ENCODE results near the gene EFHC1.

Gene EFHC1

GRCh38 chr6:52540286-52540902 lies 120.3 kb downstream of the EFHC1 start:
- no peak for DNase-seq (ENCODE audit: low spot score in 2 of 2)
- H3K27ac Mint-ChIP-seq, result no peak overlapping the region

GRCh38 chr6:52541135-52541534 lies 121.0 kb downstream of the EFHC1 start:
- H3K9me3 Mint-ChIP-seq, result no peaks in the 10 kb centered on the region
- H3K4me1 Mint-ChIP-seq, result peaks cover 46% of the 10 kb centered on the region
- H3K27ac Mint-ChIP-seq, result peak overlapping the region; percentile 35
- H3K4me3 Mint-ChIP-seq, result no peak overlapping the region
- ATAC-seq (no peak), DNase-seq (ENCODE audit: low spot score in 2 of 2) (no peak)
- no peaks in the 10 kb centered on the region for H3K36me3 Mint-ChIP-seq

More at GRCh38 chr6:52540286-52540902, 120.3 kb downstream of the EFHC1 start:
- H3K9me3 Mint-ChIP-seq, result no peaks in the 10 kb centered on the region
- H3K4me3 Mint-ChIP-seq, result no peak overlapping the region
- H3K36me3 Mint-ChIP-seq, result no peaks in the 10 kb centered on the region
- peaks cover 44% of the 10 kb centered on the region for H3K4me1 Mint-ChIP-seq
- ATAC-seq, result no peak

DNA sequence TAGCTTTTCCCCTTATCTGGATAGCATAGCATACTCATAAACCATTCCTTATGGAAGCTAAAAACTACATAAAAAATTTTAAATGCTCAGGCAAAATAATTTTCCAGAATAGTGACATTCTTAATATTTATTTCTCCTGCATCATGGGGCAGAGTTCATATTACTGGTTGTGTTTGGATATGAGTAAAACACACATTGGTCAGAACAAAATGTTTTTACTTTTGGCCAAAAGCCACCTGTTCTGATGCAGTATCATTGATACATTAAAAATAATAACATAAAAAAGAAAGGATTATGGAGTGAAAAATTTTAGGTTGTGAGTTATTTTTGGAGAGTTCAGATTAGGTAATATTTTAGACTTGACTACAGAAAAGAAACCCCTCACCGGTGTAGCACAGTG lies 123.1 kb downstream of the EFHC1 start:
- no peaks in the 10 kb centered on the region for H3K36me3 Mint-ChIP-seq
- peaks cover 41% of the 10 kb centered on the region for H3K4me1 Mint-ChIP-seq
- H3K4me3 Mint-ChIP-seq, result no peak overlapping the region
- ATAC-seq, result no peak
- no peaks in the 10 kb centered on the region for H3K9me3 Mint-ChIP-seq
- no peak for DNase-seq (ENCODE audit: low spot score in 2 of 2)
- H3K27ac Mint-ChIP-seq, result no peak overlapping the region

- no peaks in the 10 kb centered on the region for H3K9me3 Mint-ChIP-seq
- H3K4me1 Mint-ChIP-seq, result peaks cover 40% of the 10 kb centered on the region
- H3K36me3 Mint-ChIP-seq, result no peaks in the 10 kb centered on the region
- DNase-seq (ENCODE audit: low spot score in 2 of 2) (no peak), ATAC-seq (peak; percentile 55)
- H3K27ac Mint-ChIP-seq, result no peak overlapping the region
- no peak overlapping the region for H3K4me3 Mint-ChIP-seq
Measured at GRCh38 chr6:52543729-52544601, 123.8 kb downstream of the EFHC1 start.

GRCh38 chr6:52544602-52545405 lies 124.7 kb downstream of the EFHC1 start:
- Mint-ChIP-seq H3K4me1 (peaks cover 45% of the 10 kb centered on the region), H3K4me3 (no peak overlapping the region), H3K27ac (no peak overlapping the region), H3K36me3 (peaks cover 5% of the 10 kb centered on the region), H3K9me3 (no peaks in the 10 kb centered on the region)
- ATAC-seq (no peak), DNase-seq (ENCODE audit: low spot score in 2 of 2) (no peak)

DNA sequence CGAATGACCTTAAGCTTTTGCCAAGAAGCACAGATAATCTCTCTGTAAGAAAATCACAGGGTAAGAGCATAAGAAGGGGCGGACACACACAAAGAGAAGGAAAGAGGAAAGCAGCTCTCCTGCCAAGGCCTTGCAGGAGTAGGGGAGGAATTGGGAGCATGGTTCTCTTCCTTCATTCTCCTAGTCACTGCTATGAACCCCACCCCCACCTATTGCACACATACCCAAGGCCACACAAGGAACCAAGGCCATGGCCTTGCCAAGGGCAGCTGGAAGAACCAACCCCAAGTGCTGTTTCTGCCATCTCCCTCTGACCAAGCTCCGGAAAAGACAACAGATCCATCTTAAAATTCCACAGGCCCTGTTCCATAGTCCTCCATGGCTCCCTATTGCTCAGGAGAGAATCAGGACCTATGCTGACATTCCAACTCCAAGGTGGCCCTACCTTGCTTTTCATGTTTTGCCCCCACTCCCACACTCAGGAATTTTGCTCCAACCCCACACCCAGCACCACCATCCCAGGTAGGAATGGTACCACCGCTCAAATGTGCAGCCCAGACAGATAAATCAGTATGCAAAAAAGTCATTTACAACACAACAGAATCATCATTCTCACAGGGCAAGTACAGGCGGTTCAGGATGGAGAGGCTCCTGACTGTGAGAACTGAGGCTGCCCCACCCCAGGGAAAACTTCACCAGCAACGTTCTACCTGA lies 125.4 kb downstream of the EFHC1 start:
- DNase-seq (ENCODE audit: low spot score in 2 of 2) (no peak), ATAC-seq (no peak)
- Mint-ChIP-seq H3K4me1 (peaks cover 52% of the 10 kb centered on the region), H3K36me3 (peaks cover 5% of the 10 kb centered on the region), H3K9me3 (no peaks in the 10 kb centered on the region), H3K27ac (peak overlapping the region; percentile 62), H3K4me3 (no peak overlapping the region)

DNA sequence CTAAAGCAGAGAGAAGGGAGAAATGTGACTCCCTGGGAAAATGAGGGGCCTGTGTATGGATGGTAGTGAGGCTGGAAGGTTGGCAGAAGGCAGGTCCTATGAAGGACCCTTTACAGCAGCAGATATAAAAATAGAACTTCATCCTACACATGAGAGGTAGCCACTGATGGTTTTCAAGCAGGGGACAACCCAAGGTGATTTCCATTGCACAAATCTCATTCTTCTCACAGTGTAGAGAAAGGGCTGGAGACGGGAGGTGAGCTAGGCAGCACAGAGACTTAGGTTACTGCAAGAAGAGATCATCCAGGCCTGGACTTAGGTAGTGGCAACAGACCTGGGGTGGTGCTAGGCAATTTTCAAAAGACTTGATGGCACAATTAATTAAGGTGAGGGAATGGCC lies 126.0 kb downstream of the EFHC1 start:
- ATAC-seq (peak; percentile 16), DNase-seq (ENCODE audit: low spot score in 2 of 2) (no peak)
- Mint-ChIP-seq H3K27ac (peak overlapping the region; percentile 62), H3K4me3 (no peak overlapping the region), H3K9me3 (no peaks in the 10 kb centered on the region), H3K36me3 (peaks cover 5% of the 10 kb centered on the region), H3K4me1 (peaks cover 52% of the 10 kb centered on the region)

DNA sequence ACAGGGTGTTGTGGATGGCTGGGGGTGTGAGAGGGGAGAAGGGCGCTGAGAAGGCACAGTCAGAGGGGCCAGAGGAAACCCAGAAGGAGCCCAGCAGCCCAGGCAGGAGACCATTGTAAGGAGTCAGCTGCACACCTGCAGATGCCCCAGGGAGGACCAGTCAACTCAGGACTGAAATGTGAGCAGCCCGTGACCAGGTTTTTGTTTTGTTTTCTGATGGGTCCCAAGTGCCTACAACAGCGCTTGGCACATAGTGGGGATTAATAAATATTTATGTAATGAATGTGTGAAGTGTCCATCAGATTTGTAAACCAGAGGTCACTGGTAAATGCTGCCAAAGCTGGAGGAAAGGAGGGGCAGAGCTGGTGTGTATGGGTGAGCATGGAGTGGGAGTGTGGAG lies 126.5 kb downstream of the EFHC1 start:
- H3K36me3 Mint-ChIP-seq, result peaks cover 5% of the 10 kb centered on the region
- DNase-seq (ENCODE audit: low spot score in 2 of 2) (no peak), ATAC-seq (peak; percentile 21)
- H3K27ac Mint-ChIP-seq, result peak overlapping the region; percentile 62
- peaks cover 57% of the 10 kb centered on the region for H3K4me1 Mint-ChIP-seq
- H3K4me3 Mint-ChIP-seq, result no peak overlapping the region
- no peaks in the 10 kb centered on the region for H3K9me3 Mint-ChIP-seq

- DNase-seq (ENCODE audit: low spot score in 2 of 2) (no peak), ATAC-seq (no peak)
- no peak overlapping the region for H3K4me3 Mint-ChIP-seq
- H3K9me3 Mint-ChIP-seq, result no peaks in the 10 kb centered on the region
- peak overlapping the region; percentile 20 for H3K27ac Mint-ChIP-seq
- peaks cover 68% of the 10 kb centered on the region for H3K4me1 Mint-ChIP-seq
- peaks cover 5% of the 10 kb centered on the region for H3K36me3 Mint-ChIP-seq
Measured at GRCh38 chr6:52547647-52548352, 127.7 kb downstream of the EFHC1 start.

DNA sequence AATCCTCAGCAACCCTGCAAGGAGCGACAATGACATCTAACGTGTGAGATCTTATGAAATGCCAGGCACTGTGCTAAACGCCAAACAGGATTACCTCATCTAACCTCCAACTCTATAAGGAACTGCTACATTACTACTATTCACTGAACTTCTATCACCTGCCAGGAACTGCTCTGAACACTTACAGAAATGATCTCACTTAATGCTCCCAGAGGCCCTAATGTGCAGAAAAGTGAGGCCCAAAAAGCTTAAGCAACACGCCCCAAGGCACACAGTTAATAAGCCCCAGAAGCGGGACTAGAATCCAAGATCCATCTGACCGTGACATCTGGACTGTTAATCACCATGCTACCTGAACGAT lies 128.2 kb downstream of the EFHC1 start:
- DNase-seq (ENCODE audit: low spot score in 2 of 2), result no peak
- H3K36me3 Mint-ChIP-seq, result peaks cover 5% of the 10 kb centered on the region
- peak overlapping the region; percentile 20 for H3K27ac Mint-ChIP-seq
- ATAC-seq, result no peak
- H3K4me1 Mint-ChIP-seq, result peaks cover 69% of the 10 kb centered on the region
- no peak overlapping the region for H3K4me3 Mint-ChIP-seq
- no peaks in the 10 kb centered on the region for H3K9me3 Mint-ChIP-seq

DNA sequence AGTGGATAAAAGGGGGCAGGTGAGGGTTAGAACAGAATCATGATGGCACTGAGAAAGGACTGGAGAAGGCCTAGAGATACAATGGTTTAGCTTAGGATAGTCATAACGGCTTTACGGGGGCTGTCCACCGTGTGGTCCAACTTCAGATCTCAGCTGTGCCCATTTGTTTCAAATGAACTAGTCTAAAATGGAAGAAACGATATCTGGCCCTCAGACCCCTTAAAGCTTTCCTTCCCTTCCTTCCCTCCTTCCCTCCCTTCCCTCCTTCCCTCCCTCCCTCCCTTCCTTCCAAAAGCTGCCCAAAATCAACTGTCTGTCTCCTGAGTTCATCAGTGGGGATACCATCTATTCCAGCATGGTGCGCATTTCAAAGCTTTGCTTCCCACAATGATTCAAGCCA lies 128.9 kb downstream of the EFHC1 start:
- ATAC-seq (no peak), DNase-seq (ENCODE audit: low spot score in 2 of 2) (no peak)
- H3K4me1 Mint-ChIP-seq, result peaks cover 74% of the 10 kb centered on the region
- H3K9me3 Mint-ChIP-seq, result no peaks in the 10 kb centered on the region
- no peak overlapping the region for H3K4me3 Mint-ChIP-seq
- H3K36me3 Mint-ChIP-seq, result peaks cover 5% of the 10 kb centered on the region
- H3K27ac Mint-ChIP-seq, result no peak overlapping the region

GRCh38 chr6:52549428-52549827 lies 129.3 kb downstream of the EFHC1 start:
- H3K27ac Mint-ChIP-seq, result no peak overlapping the region
- peaks cover 72% of the 10 kb centered on the region for H3K4me1 Mint-ChIP-seq
- no peaks in the 10 kb centered on the region for H3K9me3 Mint-ChIP-seq
- DNase-seq (ENCODE audit: low spot score in 2 of 2), result no peak
- no peak for ATAC-seq
- peaks cover 5% of the 10 kb centered on the region for H3K36me3 Mint-ChIP-seq
- no peak overlapping the region for H3K4me3 Mint-ChIP-seq

GRCh38 chr6:52550014-52550575 lies 130.0 kb downstream of the EFHC1 start:
- ATAC-seq (no peak), DNase-seq (ENCODE audit: low spot score in 2 of 2) (no peak)
- Mint-ChIP-seq H3K9me3 (no peaks in the 10 kb centered on the region), H3K27ac (no peak overlapping the region), H3K36me3 (peaks cover 5% of the 10 kb centered on the region), H3K4me3 (no peak overlapping the region), H3K4me1 (peaks cover 65% of the 10 kb centered on the region)

GRCh38 chr6:52550870-52551269 lies 130.7 kb downstream of the EFHC1 start:
- Mint-ChIP-seq H3K9me3 (no peaks in the 10 kb centered on the region), H3K4me3 (no peak overlapping the region), H3K4me1 (peaks cover 60% of the 10 kb centered on the region), H3K36me3 (peaks cover 5% of the 10 kb centered on the region), H3K27ac (no peak overlapping the region)
- DNase-seq (ENCODE audit: low spot score in 2 of 2), result no peak
- no peak for ATAC-seq
